Ovary (tissue), 1 donor: ENCODE data around the gene TMCO4.

ENCODE experiments used
- EP300 ChIP-seq: sonication (generic); formaldehyde crosslinking; IDR thresholded peaks from one replicate; pipeline ENCODE4 v1.6.1; 2017; ENCODE audit warnings: antibody characterized with exemption
- POLR2A ChIP-seq: fragments of 450-650 bp; IDR thresholded peaks from one replicate; pipeline ENCODE4 v1.6.1; 2017; ENCODE audit warnings: antibody characterized with exemption, mild to moderate bottlenecking, moderate library complexity

DNA sequence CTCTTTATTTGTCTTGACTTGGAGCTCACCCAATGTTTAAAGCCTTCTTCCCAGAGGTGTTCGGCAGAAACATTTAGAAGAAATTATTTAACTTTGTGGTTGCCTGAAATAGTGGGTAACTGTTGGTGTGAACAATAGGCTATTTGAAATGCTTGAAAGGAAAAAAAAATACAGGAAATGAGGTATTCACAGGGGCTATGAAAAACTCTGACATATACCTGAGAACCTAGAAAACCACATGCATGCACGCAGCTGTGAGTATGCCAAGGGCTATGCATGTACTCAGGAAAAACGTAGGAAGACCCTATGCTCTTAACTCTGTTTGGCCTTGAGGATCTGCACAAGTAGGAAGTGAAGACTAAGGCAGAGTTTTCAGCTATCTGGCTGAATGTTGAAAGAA, 31.7 kb upstream of the TMCO4 start:
- TF ChIP-seq POLR2A (no peak), EP300 (no peak)
